Uterus (tissue), 2 donors: ENCODE measurements around the gene SSBP2.

ENCODE experiments used
- POLR2A ChIP-seq, 2 donors: fragments of 450-650 bp; IDR thresholded peaks; one replicate each; pipeline ENCODE4 v1.6.1; 2016; ENCODE audit warnings: antibody characterized with exemption in 2 of 2, mild to moderate bottlenecking in 1 of 2, moderate library complexity in 1 of 2
- TF ChIP-seq, protein P1 (sequence below), 4 experiments: fragments of 200-600 bp in 2 of 4; fragments of 450-650 bp in 2 of 4; sonication (generic) in 2 of 4; IDR thresholded peaks; one replicate each; pipeline ENCODE4 v1.5.1; 2016 to 2019; ENCODE audit warnings: antibody characterized with exemption in 4 of 4, mild to moderate bottlenecking in 2 of 4, moderate library complexity in 1 of 4

DNA sequence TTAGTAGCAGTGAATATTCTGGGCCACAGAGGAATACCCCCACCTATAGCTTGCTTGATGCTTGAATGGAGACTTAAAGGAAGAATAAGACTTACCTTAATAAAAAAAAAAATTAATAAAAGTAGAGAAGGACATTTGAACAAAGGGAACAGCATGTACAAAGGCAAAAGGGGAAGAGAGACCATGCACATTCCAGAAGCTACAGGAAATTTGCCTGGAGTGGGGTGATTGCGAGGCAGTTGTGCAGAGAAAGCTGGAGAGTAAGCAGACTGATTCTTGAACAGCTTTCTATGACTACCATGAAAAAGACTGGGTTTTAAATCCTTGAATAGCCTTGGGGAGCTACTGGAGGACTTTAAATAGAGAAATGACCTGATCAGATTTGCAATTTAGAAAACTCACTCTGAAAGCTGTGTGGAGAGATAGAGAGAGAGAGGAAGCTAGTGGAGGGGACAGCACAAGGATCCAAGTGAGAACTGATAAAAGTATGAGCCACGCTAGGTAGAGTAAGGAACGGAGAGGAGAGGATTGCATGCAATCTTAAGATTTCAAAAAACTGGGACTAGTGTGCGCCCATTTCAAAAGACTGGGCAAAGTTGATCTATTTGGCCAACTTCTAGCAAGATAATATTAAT lies 12.5 kb upstream of the SSBP2 start:
- no peak for TF ChIP-seq POLR2A (IDR thresholded peaks at IDR 0.05)
- TF ChIP-seq, protein P1, sequence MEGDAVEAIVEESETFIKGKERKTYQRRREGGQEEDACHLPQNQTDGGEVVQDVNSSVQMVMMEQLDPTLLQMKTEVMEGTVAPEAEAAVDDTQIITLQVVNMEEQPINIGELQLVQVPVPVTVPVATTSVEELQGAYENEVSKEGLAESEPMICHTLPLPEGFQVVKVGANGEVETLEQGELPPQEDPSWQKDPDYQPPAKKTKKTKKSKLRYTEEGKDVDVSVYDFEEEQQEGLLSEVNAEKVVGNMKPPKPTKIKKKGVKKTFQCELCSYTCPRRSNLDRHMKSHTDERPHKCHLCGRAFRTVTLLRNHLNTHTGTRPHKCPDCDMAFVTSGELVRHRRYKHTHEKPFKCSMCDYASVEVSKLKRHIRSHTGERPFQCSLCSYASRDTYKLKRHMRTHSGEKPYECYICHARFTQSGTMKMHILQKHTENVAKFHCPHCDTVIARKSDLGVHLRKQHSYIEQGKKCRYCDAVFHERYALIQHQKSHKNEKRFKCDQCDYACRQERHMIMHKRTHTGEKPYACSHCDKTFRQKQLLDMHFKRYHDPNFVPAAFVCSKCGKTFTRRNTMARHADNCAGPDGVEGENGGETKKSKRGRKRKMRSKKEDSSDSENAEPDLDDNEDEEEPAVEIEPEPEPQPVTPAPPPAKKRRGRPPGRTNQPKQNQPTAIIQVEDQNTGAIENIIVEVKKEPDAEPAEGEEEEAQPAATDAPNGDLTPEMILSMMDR (IDR thresholded peaks at IDR 0.05): no peak
